RWPE2 (cell line): ENCODE results near the gene KCNB1.
A peak's percentile ranks its signal among the peaks of the same experiment; 100 is the strongest.

Source experiments
- ATAC-seq: fragments of 200-7000 bp; cut with Tn5 transposase; 3 replicates; pipeline ENCODE4 v1.9.1; 2021; ENCODE audit warnings: low read depth
- DNase-seq: peaks from one replicate; pipeline ENCODE4 v3.0.0-alpha.2; 2020; ENCODE audit warnings: low spot score
- H3K27ac ChIP-seq: fragments of 450-650 bp; 2 replicates; pipeline ENCODE4 v1.5.1; 2017; ENCODE audit warnings: mild to moderate bottlenecking; ENCODE audit not compliant: poor library complexity, severe bottlenecking
- H3K27me3 ChIP-seq: fragments of 250-450 bp; sonication (Bioruptor Pico); 2 replicates; pipeline ENCODE4 v1.5.1; 2021; ENCODE audit warnings: mild to moderate bottlenecking, moderate library complexity; ENCODE audit not compliant: insufficient read depth, poor library complexity, severe bottlenecking
- H3K36me3 ChIP-seq: fragments of 250-450 bp; sonication (Bioruptor Pico); 2 replicates; pipeline ENCODE4 v1.5.1; 2020; ENCODE audit warnings: low read depth, mild to moderate bottlenecking, moderate library complexity
- H3K4me1 ChIP-seq: fragments of 250-450 bp; sonication (Bioruptor Pico); 2 replicates; pipeline ENCODE4 v1.5.1; 2021; ENCODE audit warnings: mild to moderate bottlenecking, moderate library complexity; ENCODE audit not compliant: insufficient read depth, poor library complexity, severe bottlenecking
- H3K4me3 ChIP-seq: fragments of 250-450 bp; sonication (Bioruptor Pico); 2 replicates; pipeline ENCODE4 v1.5.1; 2021; ENCODE audit warnings: mild to moderate bottlenecking, moderate library complexity; ENCODE audit not compliant: severe bottlenecking
- H3K9me3 ChIP-seq: fragments of 250-450 bp; sonication (Bioruptor Pico); 2 replicates; pipeline ENCODE4 v1.5.1; 2021; ENCODE audit warnings: mild to moderate bottlenecking, moderate library complexity; ENCODE audit not compliant: severe bottlenecking
- TF ChIP-seq, protein P1 (sequence below): fragments of 450-650 bp; IDR thresholded peaks from one replicate; pipeline ENCODE4 v1.5.1; 2017; ENCODE audit warnings: mild to moderate bottlenecking, moderate library complexity; ENCODE audit not compliant: poor library complexity, severe bottlenecking

The KCNB1 gene

DNA sequence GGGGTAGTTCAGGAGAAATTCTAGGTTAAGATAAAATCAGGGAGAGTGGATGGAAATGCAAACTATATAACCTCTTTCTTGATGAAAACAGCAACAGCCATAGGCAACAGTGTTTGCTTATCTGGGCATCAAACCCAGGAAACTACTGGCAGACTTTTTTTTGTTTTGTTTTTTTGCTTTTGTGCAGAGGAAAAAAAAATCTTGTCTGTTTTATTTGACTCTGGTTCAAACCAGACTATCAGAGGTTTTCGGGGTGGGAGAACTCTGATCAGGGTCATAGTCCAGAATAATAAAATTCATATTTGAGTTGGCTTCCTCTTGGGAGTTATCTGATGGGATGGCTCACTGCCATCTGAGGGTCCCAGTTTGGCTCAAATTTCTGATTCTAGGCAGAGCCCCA lies 115.8 kb downstream of the KCNB1 start:
- H3K9me3 ChIP-seq = no peaks in the 10 kb centered on the region
- no peak overlapping the region for H3K4me3 ChIP-seq
- H3K27me3 ChIP-seq = no peaks in the 10 kb centered on the region
- ATAC-seq (no peak), DNase-seq (no peak)
- H3K4me1 ChIP-seq = peaks cover 2% of the 10 kb centered on the region
- TF ChIP-seq, protein P1, sequence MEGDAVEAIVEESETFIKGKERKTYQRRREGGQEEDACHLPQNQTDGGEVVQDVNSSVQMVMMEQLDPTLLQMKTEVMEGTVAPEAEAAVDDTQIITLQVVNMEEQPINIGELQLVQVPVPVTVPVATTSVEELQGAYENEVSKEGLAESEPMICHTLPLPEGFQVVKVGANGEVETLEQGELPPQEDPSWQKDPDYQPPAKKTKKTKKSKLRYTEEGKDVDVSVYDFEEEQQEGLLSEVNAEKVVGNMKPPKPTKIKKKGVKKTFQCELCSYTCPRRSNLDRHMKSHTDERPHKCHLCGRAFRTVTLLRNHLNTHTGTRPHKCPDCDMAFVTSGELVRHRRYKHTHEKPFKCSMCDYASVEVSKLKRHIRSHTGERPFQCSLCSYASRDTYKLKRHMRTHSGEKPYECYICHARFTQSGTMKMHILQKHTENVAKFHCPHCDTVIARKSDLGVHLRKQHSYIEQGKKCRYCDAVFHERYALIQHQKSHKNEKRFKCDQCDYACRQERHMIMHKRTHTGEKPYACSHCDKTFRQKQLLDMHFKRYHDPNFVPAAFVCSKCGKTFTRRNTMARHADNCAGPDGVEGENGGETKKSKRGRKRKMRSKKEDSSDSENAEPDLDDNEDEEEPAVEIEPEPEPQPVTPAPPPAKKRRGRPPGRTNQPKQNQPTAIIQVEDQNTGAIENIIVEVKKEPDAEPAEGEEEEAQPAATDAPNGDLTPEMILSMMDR = no peak
- no peak overlapping the region for H3K27ac ChIP-seq
- H3K36me3 ChIP-seq = no peaks in the 10 kb centered on the region

DNA sequence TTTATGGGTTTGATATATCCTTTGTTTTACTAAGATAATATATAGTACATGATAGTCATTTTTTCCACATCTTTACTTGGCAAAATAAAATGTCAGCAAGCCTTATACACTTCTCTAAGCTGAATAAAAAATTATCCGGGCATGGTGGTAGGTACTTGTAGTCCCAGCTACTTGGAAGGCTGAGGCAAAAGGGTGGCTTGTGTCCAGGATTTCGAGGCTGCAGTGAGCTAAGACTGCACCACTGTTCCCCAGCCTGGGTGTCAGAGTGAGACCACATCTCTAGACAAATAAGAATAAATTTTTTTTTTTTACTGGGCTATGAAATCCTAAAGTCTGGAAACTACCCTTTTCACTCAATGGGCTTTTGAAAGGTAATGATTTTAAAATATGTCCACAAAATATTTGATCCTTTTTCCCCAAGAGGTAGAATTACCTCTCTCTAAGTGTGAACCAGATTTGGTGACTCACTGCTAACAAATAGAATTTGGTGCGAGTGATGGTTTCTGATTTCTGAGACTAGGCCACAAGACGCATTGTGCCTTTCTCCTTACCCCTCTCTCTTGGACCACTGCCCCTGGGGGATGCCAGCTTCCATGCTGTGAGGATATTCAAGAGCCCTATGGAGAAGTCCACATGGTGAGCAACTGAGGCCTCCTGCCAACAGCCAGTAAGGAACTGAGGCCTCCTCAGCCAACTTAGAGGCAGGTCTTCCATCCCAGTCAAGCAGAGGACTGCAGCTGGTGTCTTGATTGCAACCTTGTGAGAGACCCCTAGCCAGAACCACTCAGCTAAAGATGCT lies 120.4 kb downstream of the KCNB1 start:
- Histone ChIP-seq H3K4me3 (no peak overlapping the region), H3K4me1 (no peaks in the 10 kb centered on the region), H3K36me3 (no peaks in the 10 kb centered on the region), H3K9me3 (no peaks in the 10 kb centered on the region), H3K27me3 (no peaks in the 10 kb centered on the region), H3K27ac (no peak overlapping the region)
- DNase-seq = no peak
- ATAC-seq = no peak
- TF ChIP-seq, protein P1 = no peak

DNA sequence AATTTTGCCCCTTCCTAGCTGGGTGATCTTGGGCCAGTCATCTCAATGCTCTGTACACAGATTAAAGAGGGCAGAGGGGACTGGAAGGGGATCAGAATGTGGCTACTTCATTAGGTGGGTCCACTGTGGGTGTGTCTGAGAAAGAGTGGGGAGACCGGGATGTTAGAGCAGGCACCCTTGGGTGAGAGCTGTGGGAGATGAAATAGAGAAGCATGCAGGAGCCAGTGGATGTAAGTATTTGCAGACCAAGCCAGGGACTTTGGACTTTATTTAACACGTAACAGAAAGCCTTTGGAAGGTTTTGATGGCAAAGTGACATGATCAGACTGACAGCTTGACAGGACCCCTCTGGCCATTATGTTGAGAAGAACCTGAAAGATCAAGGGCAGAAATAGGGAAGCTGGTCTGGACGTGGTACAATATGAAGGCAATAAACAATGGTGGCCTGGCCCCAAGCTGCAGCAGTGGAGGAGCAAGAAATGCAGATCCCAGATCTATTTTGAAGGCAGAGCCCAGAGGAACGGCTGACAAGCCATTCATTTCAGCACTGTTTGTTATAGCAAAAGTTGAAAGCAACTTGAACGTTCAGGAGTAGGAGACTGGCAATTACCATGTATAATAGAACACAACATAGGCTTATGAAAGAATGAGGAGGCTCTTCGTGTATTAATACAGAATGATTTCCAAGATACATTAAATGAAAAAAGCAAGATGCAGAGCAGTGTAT lies 122.1 kb downstream of the KCNB1 start:
- no peak for DNase-seq

DNA sequence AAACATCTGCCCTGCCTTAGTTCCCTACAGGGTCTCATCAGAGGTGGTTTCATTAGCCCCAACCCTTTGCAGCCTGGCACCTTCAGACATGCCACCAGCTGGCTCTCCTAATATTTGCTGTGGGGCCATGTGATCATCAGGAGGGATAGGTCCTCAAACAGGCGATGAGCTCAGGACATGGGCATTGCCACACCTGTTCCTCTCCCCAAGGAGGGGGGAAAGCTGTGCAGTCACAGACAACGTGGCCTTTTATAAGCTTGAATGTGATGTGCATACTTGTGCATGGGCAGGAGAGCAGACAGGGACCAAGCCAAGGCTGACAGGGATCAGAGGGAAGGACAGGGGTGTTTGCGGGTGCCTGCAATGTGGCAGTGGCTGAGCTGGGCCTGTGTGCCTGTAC lies 125.8 kb downstream of the KCNB1 start:
- Histone ChIP-seq H3K4me1 (peaks cover 3% of the 10 kb centered on the region), H3K36me3 (no peaks in the 10 kb centered on the region), H3K9me3 (no peaks in the 10 kb centered on the region), H3K27ac (no peak overlapping the region), H3K27me3 (no peaks in the 10 kb centered on the region), H3K4me3 (no peak overlapping the region)
- TF ChIP-seq, protein P1 = no peak
- DNase-seq = no peak
- ATAC-seq = peak; percentile 48; the same call in 2 of the 3 replicates

More for the DNA sequence above, 122.1 kb downstream of the KCNB1 start:
- Histone ChIP-seq H3K4me1 (peaks cover 3% of the 10 kb centered on the region), H3K27me3 (no peaks in the 10 kb centered on the region), H3K27ac (no peak overlapping the region), H3K9me3 (no peaks in the 10 kb centered on the region), H3K4me3 (no peak overlapping the region), H3K36me3 (no peaks in the 10 kb centered on the region)
- TF ChIP-seq, protein P1 = no peak
- no peak for ATAC-seq

DNA sequence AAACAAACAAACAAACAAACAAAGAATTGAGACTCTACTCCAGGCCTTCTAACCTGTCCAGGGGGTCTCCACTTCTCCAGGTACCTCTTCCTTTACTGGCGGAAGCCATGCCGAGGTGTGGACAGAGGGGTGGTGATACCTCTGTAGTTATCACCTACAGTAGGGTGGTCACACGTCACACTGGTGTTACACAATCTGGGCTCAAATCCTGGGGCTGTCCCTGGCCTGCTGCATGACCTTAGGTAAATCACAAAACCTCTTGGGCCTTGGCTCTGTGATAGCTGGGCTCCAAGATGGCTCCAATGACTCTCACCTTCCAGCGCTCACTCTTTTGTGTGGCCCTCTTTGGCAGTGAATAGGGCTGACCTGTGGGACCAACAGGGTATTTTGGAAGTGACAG lies 127.8 kb downstream of the KCNB1 start:
- Histone ChIP-seq H3K27me3 (no peaks in the 10 kb centered on the region), H3K36me3 (no peaks in the 10 kb centered on the region), H3K9me3 (no peaks in the 10 kb centered on the region), H3K4me3 (no peak overlapping the region), H3K27ac (no peak overlapping the region), H3K4me1 (peaks cover 3% of the 10 kb centered on the region)
- ATAC-seq (no peak), DNase-seq (no peak)
- TF ChIP-seq, protein P1 = no peak
